IMR-90 (cell line): ENCODE data around the gene CA11. TPM values are rescaled to one million over a fixed set of nuclear protein-coding genes. Genes with fewer than 3 reads are reported as not detected.

Experiments
- ATAC-seq: fragments of 200-7000 bp; cut with Tn5 transposase; 2 replicates; pipeline ENCODE4 v1.9.1; 2020; ENCODE audit warnings: low read depth, mild to moderate bottlenecking, moderate library complexity
- BruUV-seq: library from RNA; stranded (reverse); fragments of 400-500 nt; replicated peaks from 2 replicates; lab custom pipeline; 2021; lab: Mats Ljungman, UMichigan
- CTCF ChIA-PET: fragments of 300-600 bp; formaldehyde crosslinking; extraction: SDS; loops from one replicate; lab custom pipeline; 2021; ENCODE audit warnings: antibody characterized with exemption; lab: Yijun Ruan, JAX
- POLR2A ChIA-PET: fragments of 300-600 bp; sonication (Branson Sonifier 250); formaldehyde crosslinking; loops from one replicate; lab custom pipeline; 2022; ENCODE audit warnings: antibody characterized with exemption; ENCODE audit not compliant: unreplicated experiment; lab: Charles Lee
- DNase-seq: peaks from one replicate; pipeline ENCODE4 v3.0.0; 2013
- H2AFZ ChIP-seq: replicated peaks from 2 replicates; pipeline ENCODE3; 2013; ENCODE audit warnings: low read length, mild to moderate bottlenecking; ENCODE audit not compliant: poor library complexity
- H2AK5ac ChIP-seq: 2 replicates; pipeline ENCODE4 v1.6.1; 2013; ENCODE audit warnings: low read depth, low read length, inconsistent platforms
- H2AK9ac ChIP-seq: replicated peaks from 2 replicates; pipeline ENCODE3; 2013; ENCODE audit warnings: mild to moderate bottlenecking, low read depth, low read length, moderate library complexity; ENCODE audit not compliant: poor library complexity
- H2BK120ac ChIP-seq: 2 replicates; pipeline ENCODE4 v1.6.1; 2013; ENCODE audit warnings: low read depth, low read length, inconsistent platforms
- H2BK15ac ChIP-seq: 3 replicates; pipeline ENCODE4 v1.6.1; 2013; ENCODE audit warnings: low read depth, low read length, inconsistent platforms
- H2BK20ac ChIP-seq: 2 replicates; pipeline ENCODE4 v1.6.1; 2013; ENCODE audit warnings: low read depth, mild to moderate bottlenecking, inconsistent platforms, low read length, moderate library complexity
- H2BK5ac ChIP-seq: 2 replicates; pipeline ENCODE4 v1.6.1; 2013; ENCODE audit warnings: mild to moderate bottlenecking, low read depth, low read length, inconsistent platforms; ENCODE audit not compliant: poor library complexity, severe bottlenecking
- H3K14ac ChIP-seq: replicated peaks from 2 replicates; pipeline ENCODE4 v1.6.1; 2013; ENCODE audit warnings: low read depth, low read length, inconsistent platforms
- H3K18ac ChIP-seq: 2 replicates; pipeline ENCODE4 v1.6.1; 2013; ENCODE audit warnings: low read depth, low read length, control low read depth
- H3K23ac ChIP-seq: 2 replicates; pipeline ENCODE4 v1.6.1; 2013; ENCODE audit warnings: low read depth, low read length, inconsistent platforms
- H3K27ac ChIP-seq: 2 replicates; pipeline ENCODE4 v1.5.1; 2013; ENCODE audit warnings: mild to moderate bottlenecking, control low read depth, low read length; ENCODE audit not compliant: insufficient read depth
- H3K27me3 ChIP-seq: 2 replicates; pipeline ENCODE4 v1.6.1; 2013; ENCODE audit warnings: low read length; ENCODE audit not compliant: control insufficient read depth, insufficient read depth
- H3K36me3 ChIP-seq: 2 replicates; pipeline ENCODE4 v1.6.1; 2013; ENCODE audit warnings: low read length, mixed read lengths; ENCODE audit not compliant: control insufficient read depth, insufficient read depth
- H3K4ac ChIP-seq: 2 replicates; pipeline ENCODE4 v1.6.1; 2013; ENCODE audit warnings: low read depth, low read length, inconsistent platforms
- H3K4me1 ChIP-seq: 2 replicates; pipeline ENCODE4 v1.6.1; 2013; ENCODE audit warnings: low read length, mixed read lengths; ENCODE audit not compliant: control insufficient read depth, insufficient read depth
- H3K4me2 ChIP-seq: 2 replicates; pipeline ENCODE4 v1.6.1; 2013; ENCODE audit warnings: low read depth, mild to moderate bottlenecking, control low read depth, low read length, moderate library complexity
- H3K4me3 ChIP-seq: 2 replicates; pipeline ENCODE4 v1.5.1; 2013; ENCODE audit warnings: low read depth, mild to moderate bottlenecking, control low read depth, low read length, moderate library complexity; ENCODE audit not compliant: insufficient read depth
- H3K56ac ChIP-seq: 2 replicates; pipeline ENCODE4 v1.6.1; 2013; ENCODE audit warnings: low read length, inconsistent platforms; ENCODE audit not compliant: insufficient read depth; ENCODE audit errors: extremely low read depth
- H3K79me1 ChIP-seq, 2 experiments: 2 replicates each; pipeline ENCODE4 v1.6.1; 2013; ENCODE audit warnings: low read length in 2 of 2, inconsistent platforms in 1 of 2, low read depth in 1 of 2
- H3K9ac ChIP-seq: 2 replicates; pipeline ENCODE4 v1.6.1; 2013; ENCODE audit warnings: low read depth, low read length, control low read depth
- H3K9me1 ChIP-seq: 2 replicates; pipeline ENCODE4 v1.6.1; 2013; ENCODE audit warnings: low read length, inconsistent platforms; ENCODE audit not compliant: insufficient read depth
- H3K9me3 ChIP-seq: 2 replicates; pipeline ENCODE4 v1.6.1; 2013; ENCODE audit warnings: low read length; ENCODE audit not compliant: control insufficient read depth, insufficient read depth
- H4K20me1 ChIP-seq: 2 replicates; pipeline ENCODE4 v1.6.1; 2013; ENCODE audit warnings: low read length, inconsistent platforms; ENCODE audit not compliant: insufficient read depth
- H4K5ac ChIP-seq: 2 replicates; pipeline ENCODE4 v1.6.1; 2013; ENCODE audit warnings: mild to moderate bottlenecking, low read depth, low read length, control low read depth
- H4K8ac ChIP-seq, 2 experiments: 2 replicates each; pipeline ENCODE4 v1.6.1; 2013; ENCODE audit warnings: low read depth in 2 of 2, low read length in 2 of 2, control low read depth in 1 of 2, inconsistent platforms in 1 of 2
- H4K91ac ChIP-seq: 2 replicates; pipeline ENCODE4 v1.6.1; 2013; ENCODE audit warnings: low read depth, low read length, inconsistent platforms; ENCODE audit not compliant: insufficient read depth
- BHLHE40 ChIP-seq: fragments of 150-350 bp; IDR thresholded peaks from 2 replicates; pipeline ENCODE4 v1.6.1; 2016; ENCODE audit warnings: mild to moderate bottlenecking, low read depth, low read length
- MXI1 ChIP-seq: IDR thresholded peaks from 2 replicates; pipeline ENCODE4 v1.6.1; 2012; ENCODE audit warnings: low read depth, mild to moderate bottlenecking, low read length, moderate library complexity, borderline replicate concordance
- POLR2A ChIP-seq: IDR thresholded peaks from 2 replicates; pipeline ENCODE4 v1.6.1; 2012; ENCODE audit warnings: mild to moderate bottlenecking, low read depth, low read length
- RAD21 ChIP-seq: IDR thresholded peaks from 2 replicates; pipeline ENCODE4 v1.6.1; 2012; ENCODE audit warnings: low read length, improper control_type of control experiment
- RFX5 ChIP-seq: IDR thresholded peaks from 2 replicates; pipeline ENCODE4 v1.8.0; 2012; ENCODE audit warnings: low read depth, mild to moderate bottlenecking, low read length, moderate library complexity
- WGBS, 2 experiments: methylation state at CpG; one replicate each; pipeline versions ENCODE4 v1.1.5 to v1.1.7; 2013; ENCODE audit warnings: missing lambda C conversion rate in 2 of 2; ENCODE audit not compliant: insufficient read length in 1 of 2; ENCODE audit errors: extremely low coverage in 2 of 2; 5-methylcytosine and 5-hydroxymethylcytosine counted together
- dilution Hi-C: fragments of 300-500 bp; cut with HindIII; formaldehyde crosslinking; loops from one replicate; pipeline ENCODE4 v1.14.3; 2018; ENCODE audit warnings: low sequenced_read_pairs; ENCODE audit not compliant: unreplicated experiment
- in situ Hi-C: fragments of 300-500 bp; cut with MboI; formaldehyde crosslinking; loops from 3 replicates; pipeline ENCODE4 v1.14.3; 2019; ENCODE audit warnings: low sequenced_read_pairs, inconsistent platforms, mixed read lengths
- intact Hi-C: fragments of 100-400 bp; cut with micrococcal nuclease; formaldehyde crosslinking; loops from 2 replicates; pipeline ENCODE4 v1.10.0; 2022
- polyA plus RNA-seq, 3 experiments: library from polyadenylated mRNA; depleted of rRNA; stranded (reverse); fragments of >200 nt; gene quantifications; 2 replicates each; pipeline ENCODE4 v1.2.3, GENCODE V29; 2012; ENCODE audit warnings: low replicate concordance in 1 of 3
- total RNA-seq: library from RNA; depleted of rRNA; stranded (reverse); fragments of >200 nt; gene quantifications from 2 replicates; pipeline ENCODE4 v1.2.3, GENCODE V29; 2012
- TF ChIP-seq, protein P1 (sequence below): fragments of 150-350 bp; IDR thresholded peaks from 2 replicates; pipeline ENCODE4 v1.6.1; 2017; ENCODE audit warnings: mild to moderate bottlenecking, antibody characterized with exemption, low read length, low read depth

Gene CA11
- total and polyA plus RNA-seq, 2 of the 4 experiments (the other 2 are of a cell fraction), result 1.3 to 2.9 TPM

DNA sequence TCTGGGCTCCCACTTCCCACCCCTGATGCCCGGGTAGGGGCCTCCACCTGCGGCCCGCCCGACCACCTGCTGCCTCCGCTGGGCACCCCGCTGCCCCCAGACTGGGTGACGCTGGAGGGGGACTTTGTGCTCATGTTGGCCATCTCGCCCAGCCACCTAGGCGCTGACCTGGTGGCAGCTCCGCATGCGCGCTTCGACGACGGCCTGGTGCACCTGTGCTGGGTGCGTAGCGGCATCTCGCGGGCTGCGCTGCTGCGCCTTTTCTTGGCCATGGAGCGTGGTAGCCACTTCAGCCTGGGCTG, 16.7 kb downstream of the CA11 start:
- Histone ChIP-seq H2AK9ac (no peak overlapping the region), H3K23ac (no peak overlapping the region), H3K18ac (no peak overlapping the region), H3K9me1 (peaks cover 16% of the 10 kb centered on the region), H4K20me1 (no peaks in the 10 kb centered on the region), H4K91ac (no peak overlapping the region), H3K9me3 (no peaks in the 10 kb centered on the region), H2BK120ac (no peak overlapping the region), H3K4me1 (peaks cover 34% of the 10 kb centered on the region), H2BK15ac (no peak overlapping the region), H3K27ac (no peak overlapping the region), H2BK20ac (no peak overlapping the region), H2AK5ac (no peak overlapping the region), H3K4me2 (no peak overlapping the region), H3K27me3 (no peaks in the 10 kb centered on the region), H4K8ac (no peak overlapping the region), H3K36me3 (peaks cover 6% of the 10 kb centered on the region; the same call in 1 of the 2 replicates), H2AFZ (peak overlapping the region; percentile 24), H3K4ac (no peak overlapping the region), H3K4me3 (no peak overlapping the region), H4K5ac (no peak overlapping the region), H3K56ac (no peak overlapping the region), H2BK5ac (no peak overlapping the region), H3K14ac (no peak overlapping the region), H3K9ac (no peak overlapping the region), H3K79me1 (peaks cover 4 to 19% of the 10 kb centered on the region in 2 experiments)
- 83% methylated on average over 13 of the region's 22 CpGs; no CpG with 5 or more reads in 1 of the 2 experiments for WGBS, 2 experiments
- no TSS peak for BruUV-seq
- intact Hi-C loops, result no loop called here
- TF ChIP-seq, protein P1, sequence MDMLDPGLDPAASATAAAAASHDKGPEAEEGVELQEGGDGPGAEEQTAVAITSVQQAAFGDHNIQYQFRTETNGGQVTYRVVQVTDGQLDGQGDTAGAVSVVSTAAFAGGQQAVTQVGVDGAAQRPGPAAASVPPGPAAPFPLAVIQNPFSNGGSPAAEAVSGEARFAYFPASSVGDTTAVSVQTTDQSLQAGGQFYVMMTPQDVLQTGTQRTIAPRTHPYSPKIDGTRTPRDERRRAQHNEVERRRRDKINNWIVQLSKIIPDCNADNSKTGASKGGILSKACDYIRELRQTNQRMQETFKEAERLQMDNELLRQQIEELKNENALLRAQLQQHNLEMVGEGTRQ, result no peak
- TF ChIP-seq MXI1, result no peak
- no peak for TF ChIP-seq POLR2A
- no peak for TF ChIP-seq RAD21
- TF ChIP-seq BHLHE40, result no peak
- no peak for TF ChIP-seq RFX5
- POLR2A ChIA-PET, result no interaction called here
- dilution Hi-C loops, result no loop called here
- ATAC-seq (no peak), DNase-seq (no peak)
- in situ Hi-C loops, result no loop called here
- CTCF ChIA-PET, result no interaction called here
